ENCODE data around the gene IDH3A.
A peak's percentile ranks its signal among the peaks of the same experiment; 100 is the strongest.

IDH3A gene

GRCh38 chr15:78209646-78210348 lies 60.6 kb downstream of the IDH3A start:
- H3K27me3 ChIP-seq: no peaks in the 10 kb centered on the region
- TF ChIP-seq, protein P1, sequence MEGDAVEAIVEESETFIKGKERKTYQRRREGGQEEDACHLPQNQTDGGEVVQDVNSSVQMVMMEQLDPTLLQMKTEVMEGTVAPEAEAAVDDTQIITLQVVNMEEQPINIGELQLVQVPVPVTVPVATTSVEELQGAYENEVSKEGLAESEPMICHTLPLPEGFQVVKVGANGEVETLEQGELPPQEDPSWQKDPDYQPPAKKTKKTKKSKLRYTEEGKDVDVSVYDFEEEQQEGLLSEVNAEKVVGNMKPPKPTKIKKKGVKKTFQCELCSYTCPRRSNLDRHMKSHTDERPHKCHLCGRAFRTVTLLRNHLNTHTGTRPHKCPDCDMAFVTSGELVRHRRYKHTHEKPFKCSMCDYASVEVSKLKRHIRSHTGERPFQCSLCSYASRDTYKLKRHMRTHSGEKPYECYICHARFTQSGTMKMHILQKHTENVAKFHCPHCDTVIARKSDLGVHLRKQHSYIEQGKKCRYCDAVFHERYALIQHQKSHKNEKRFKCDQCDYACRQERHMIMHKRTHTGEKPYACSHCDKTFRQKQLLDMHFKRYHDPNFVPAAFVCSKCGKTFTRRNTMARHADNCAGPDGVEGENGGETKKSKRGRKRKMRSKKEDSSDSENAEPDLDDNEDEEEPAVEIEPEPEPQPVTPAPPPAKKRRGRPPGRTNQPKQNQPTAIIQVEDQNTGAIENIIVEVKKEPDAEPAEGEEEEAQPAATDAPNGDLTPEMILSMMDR (IDR thresholded peaks at IDR 0.05; ENCODE audit: low read depth, low read length): no peak
- no peaks in the 10 kb centered on the region for H3K9me3 ChIP-seq
- H3K36me3 ChIP-seq: no peaks in the 10 kb centered on the region
- peaks cover 18% of the 10 kb centered on the region for H3K4me1 ChIP-seq
- H3K4me3 ChIP-seq (ENCODE audit: low read depth, low read length): no peak overlapping the region
- no peak for DNase-seq

GRCh38 chr15:78210349-78210717 lies 61.2 kb downstream of the IDH3A start:
- TF ChIP-seq, protein P1 (IDR thresholded peaks at IDR 0.05; ENCODE audit: low read depth, low read length): no peak
- H3K36me3 ChIP-seq: no peaks in the 10 kb centered on the region

GRCh38 chr15:78211189-78211921 lies 62.2 kb downstream of the IDH3A start:
- TF ChIP-seq, protein P1 (IDR thresholded peaks at IDR 0.05; ENCODE audit: low read depth, low read length): no peak
- Histone ChIP-seq H3K36me3 (no peaks in the 10 kb centered on the region), H3K4me1 (peaks cover 20% of the 10 kb centered on the region), H3K4me3 (ENCODE audit: low read depth, low read length) (no peak overlapping the region), H3K27me3 (no peaks in the 10 kb centered on the region), H3K9me3 (no peaks in the 10 kb centered on the region)
- DNase-seq: no peak

More at GRCh38 chr15:78210349-78210717, 61.2 kb downstream of the IDH3A start:
- no peak for DNase-seq
- no peak overlapping the region for H3K4me3 ChIP-seq (ENCODE audit: low read depth, low read length)
- peaks cover 18% of the 10 kb centered on the region for H3K4me1 ChIP-seq
- no peaks in the 10 kb centered on the region for H3K27me3 ChIP-seq
- no peaks in the 10 kb centered on the region for H3K9me3 ChIP-seq

DNA sequence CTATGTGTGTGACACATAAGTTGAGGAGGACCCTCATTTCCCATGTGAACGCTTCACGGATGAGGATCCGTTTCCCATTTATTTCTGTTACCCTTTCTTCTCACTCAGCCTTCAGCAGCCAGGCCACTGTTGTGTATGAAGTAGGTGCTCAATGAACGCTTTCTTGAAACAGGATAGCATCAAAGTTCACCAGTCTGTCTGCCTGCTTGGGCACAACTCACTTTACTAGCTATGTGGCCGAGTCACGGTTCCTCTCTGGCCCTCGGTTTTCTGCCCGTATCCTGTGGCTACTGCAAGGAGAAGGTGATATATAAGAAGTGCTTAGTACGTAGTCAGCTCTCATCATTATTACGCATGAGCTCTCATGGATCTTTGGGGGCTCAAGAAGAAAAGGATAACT lies 62.8 kb downstream of the IDH3A start:
- DNase-seq: no peak
- Histone ChIP-seq H3K4me3 (ENCODE audit: low read depth, low read length) (no peak overlapping the region), H3K4me1 (peaks cover 22% of the 10 kb centered on the region), H3K36me3 (no peaks in the 10 kb centered on the region), H3K9me3 (no peaks in the 10 kb centered on the region), H3K27me3 (no peaks in the 10 kb centered on the region)
- TF ChIP-seq, protein P1 (IDR thresholded peaks at IDR 0.05; ENCODE audit: low read depth, low read length): no peak

DNA sequence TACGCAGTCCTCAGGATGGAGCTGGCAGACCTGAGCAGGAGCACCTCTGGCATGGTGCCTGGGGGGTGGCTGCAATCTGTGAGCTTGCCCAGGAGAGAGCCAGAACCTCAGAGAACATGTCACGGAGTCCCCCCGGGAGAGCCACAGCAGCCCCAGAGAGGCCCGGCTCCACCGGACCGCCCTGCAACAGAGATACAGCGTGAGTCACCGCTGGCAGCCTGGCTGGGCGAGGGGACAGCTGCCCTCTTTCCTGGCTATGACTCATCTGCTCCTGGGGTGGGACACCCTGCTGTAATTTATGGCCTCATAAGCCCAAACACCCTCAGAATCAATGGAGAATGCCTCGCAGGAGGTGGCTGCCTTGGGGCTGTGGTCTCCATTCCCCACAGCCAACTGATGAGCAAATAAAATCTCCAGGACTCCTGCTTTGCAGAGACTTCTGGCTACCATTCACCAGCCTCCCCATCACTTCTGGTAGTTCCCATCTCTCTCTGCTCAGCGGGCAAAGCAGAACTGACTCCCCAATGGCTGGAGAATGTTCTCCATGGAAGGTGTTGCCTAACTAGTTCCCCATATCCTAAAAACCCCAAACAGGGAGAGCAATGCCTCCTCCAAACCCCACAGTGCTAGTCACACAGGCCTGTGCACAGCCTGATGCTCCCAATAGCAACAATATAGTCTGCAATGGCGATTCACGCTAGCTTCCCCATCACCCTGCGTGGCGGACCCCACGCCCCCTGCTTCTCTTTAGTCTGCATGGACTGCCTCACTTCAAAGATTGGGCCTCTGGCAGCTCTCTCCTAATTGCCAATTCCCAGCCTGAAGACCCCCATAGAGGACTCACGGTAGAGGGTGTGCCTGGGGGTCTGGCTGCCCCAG lies 63.6 kb downstream of the IDH3A start:
- Histone ChIP-seq H3K9me3 (no peaks in the 10 kb centered on the region), H3K36me3 (no peaks in the 10 kb centered on the region), H3K4me3 (ENCODE audit: low read depth, low read length) (no peak overlapping the region), H3K4me1 (peaks cover 19% of the 10 kb centered on the region), H3K27me3 (no peaks in the 10 kb centered on the region)
- TF ChIP-seq, protein P1 (IDR thresholded peaks at IDR 0.05; ENCODE audit: low read depth, low read length): no peak
- DNase-seq: peak; percentile 91
